Heart left ventricle (tissue), 13 donors: ENCODE results near the gene HBQ1.
A peak's percentile ranks its signal among the peaks of the same experiment; 100 is the strongest.

Source experiments
- CTCF ChIP-seq, 12 donors: fragments of 200-600 bp; sonication (generic) in 4 of 12; IDR thresholded peaks; one replicate each; pipeline versions ENCODE4 v1.5.0 to v1.8.0; 2018 to 2022; ENCODE audit warnings: antibody characterized with exemption in 12 of 12, mild to moderate bottlenecking in 5 of 12
- POLR2A ChIP-seq, 2 donors: fragments of 450-650 bp; IDR thresholded peaks; one replicate each; pipeline ENCODE4 v1.6.1; 2017; ENCODE audit warnings: antibody characterized with exemption in 2 of 2, mild to moderate bottlenecking in 2 of 2, moderate library complexity in 2 of 2
- donor health status: ischemic (EF 13 %, LVEDD 7.1; RV severe dilation, severe dysfunction).
- donor health status: DM: no; HTN: yes; CAD: no.
- donor health status: DM: no; HTN: no; CAD: no.
- donor health status: ischemic (EF 25% LVEDD 6.9; RV normal size, moderate dysfunction).
- donor health status: ischemic (EF 25% LVEDD 5.7; RV mildly dilated, moderate dysfunction).
- donor health status: ischemic (EF 35%, LVEDD 5.7; RV mildly dilated, moderate dysfunction).
- donor health status: nonischemic (EF 11% LVEDD 7.7; RV severe dilation, severe dysfunction).
- donor health status: DM: yes; HTN: yes; CAD: no.
- donor health status: PGD.
- donor health status: ischemic (EF 29% LVEDD 5.4; RV normal size, mild dysfunction).
- donor health status: nonischemic (EF 23%, LVEDD 6.1; RV moderate dilation, normal function).

GRCh38 chr16:181565-182021 is 1.3 kb downstream of the HBQ1 start:
- peak; percentile 90 to 98 (median 94) for TF ChIP-seq CTCF (IDR thresholded peaks at IDR 0.05)
- TF ChIP-seq POLR2A (IDR thresholded peaks at IDR 0.05) = no peak
